GM21367 (cell line): ENCODE results near the gene MED25.
"Not testable (repeated sequence)": the region's sequence is repeated elsewhere in the genome, so short reads cannot be mapped to it uniquely, and the experiment has no call there.

Experiments
- ATAC-seq: cut with Tn5 transposase; IDR thresholded peaks from one replicate; pipeline ENCODE4 v1.9.1; 2021; ENCODE audit not compliant: unreplicated experiment

MED25 gene

DNA sequence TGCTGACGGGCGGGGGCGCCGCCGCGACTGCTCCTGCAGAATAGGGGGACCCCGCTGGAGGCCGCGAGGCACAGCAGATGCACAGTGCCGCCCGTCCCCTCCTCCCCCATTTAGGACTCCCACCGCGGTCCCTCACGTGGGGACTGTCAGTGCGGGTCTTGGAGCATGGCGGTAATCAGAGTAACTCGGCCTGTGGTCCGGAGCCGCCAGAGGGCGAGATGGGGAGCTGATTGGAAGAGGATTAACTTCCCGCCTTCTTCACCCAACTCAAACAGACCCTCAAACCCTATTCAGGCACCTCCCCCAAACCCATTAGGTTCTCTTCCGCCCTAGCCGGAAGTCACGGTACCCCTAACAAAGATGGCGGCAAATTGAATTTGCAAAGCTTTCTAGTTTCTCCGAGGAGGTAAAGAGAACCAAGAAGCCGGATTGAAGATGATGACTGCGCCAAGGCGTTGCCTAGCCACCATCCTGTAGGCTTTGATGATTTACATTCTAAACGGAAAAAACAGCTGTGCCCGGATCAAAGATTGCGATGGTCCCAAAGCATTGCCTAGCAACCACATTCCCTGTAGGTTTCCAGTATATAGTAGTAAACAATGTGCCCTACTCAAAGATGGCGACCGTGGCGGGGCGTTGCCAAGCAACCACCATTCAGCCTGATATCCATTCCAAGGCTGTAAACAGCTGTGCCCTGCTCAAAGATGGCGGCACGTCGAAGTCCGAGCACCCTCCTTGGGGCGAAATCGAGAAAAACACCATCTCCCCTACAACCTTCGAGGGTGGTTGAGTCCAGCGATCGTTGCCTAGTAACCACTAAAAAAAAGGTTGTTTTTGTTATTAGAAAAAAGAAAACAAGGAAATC lies 4.9 kb upstream of the MED25 start, which contains the start of gene FUZ:
Gene FUZ, minus strand, starts transcription at position 296 of the 865 bp plus-strand sequence. Its CDS starts 186 bp downstream, at position 110.
- peak; percentile 33 for ATAC-seq

- ATAC-seq = no peak
These were observed 4.1 kb upstream of the MED25 start for GRCh38 chr19:49814010-49814409.

DNA sequence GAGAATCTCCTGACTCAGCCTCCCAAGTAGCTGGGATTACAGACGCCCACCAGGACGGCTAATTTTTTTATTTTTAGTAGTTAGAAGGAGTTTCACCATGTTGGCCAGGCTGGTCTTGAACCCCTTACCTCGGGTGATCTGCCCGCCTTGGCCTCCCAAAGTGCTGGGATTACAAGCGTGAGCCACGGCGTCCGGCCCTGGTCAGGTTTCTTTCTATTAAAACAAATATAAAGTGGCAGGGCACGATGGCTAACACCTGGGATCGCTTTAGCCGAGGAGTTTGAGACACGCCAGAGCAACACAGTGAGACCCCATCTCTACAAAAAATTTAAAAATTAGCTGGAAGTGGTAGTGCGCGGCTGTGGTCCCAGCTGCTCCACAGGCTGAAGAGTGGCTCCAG lies 1.5 kb upstream of the MED25 start:
- ATAC-seq = no peak

DNA sequence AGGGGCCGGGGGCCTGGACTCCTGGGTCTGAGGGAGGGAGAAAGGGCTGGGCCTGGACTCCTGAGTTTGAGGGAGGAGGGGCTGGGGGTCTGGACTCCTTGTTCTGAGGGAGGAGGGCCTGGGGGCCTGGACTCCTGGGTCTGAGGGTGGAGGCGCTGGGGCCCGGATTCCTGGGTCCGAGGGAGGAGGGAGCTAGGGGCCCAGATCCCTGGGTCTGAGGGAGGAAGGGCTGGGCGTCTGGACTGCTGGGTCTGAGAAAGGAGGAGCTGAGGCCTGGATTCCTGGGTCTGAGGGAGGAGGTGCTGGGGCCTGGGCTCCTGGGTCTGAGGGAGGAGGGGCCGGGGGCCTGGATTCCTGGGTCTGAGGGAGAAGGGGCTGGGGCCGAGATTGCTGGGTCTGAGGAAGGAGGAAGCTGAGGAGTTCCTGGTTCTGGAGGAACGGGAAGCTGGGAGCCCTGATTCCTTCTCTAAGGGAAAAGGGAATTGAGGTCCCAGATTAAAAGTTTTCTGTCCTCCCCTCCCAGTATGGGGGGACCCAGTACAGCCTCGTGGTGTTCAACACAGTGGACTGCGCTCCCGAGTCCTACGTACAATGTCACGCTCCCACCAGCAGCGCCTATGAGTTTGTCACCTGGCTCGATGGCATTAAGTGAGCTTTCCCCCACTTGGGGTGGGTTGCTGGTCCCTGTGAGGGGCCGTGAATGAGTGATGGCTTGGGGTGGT lies 721 bp downstream of the MED25 start:
- no peak for ATAC-seq

DNA sequence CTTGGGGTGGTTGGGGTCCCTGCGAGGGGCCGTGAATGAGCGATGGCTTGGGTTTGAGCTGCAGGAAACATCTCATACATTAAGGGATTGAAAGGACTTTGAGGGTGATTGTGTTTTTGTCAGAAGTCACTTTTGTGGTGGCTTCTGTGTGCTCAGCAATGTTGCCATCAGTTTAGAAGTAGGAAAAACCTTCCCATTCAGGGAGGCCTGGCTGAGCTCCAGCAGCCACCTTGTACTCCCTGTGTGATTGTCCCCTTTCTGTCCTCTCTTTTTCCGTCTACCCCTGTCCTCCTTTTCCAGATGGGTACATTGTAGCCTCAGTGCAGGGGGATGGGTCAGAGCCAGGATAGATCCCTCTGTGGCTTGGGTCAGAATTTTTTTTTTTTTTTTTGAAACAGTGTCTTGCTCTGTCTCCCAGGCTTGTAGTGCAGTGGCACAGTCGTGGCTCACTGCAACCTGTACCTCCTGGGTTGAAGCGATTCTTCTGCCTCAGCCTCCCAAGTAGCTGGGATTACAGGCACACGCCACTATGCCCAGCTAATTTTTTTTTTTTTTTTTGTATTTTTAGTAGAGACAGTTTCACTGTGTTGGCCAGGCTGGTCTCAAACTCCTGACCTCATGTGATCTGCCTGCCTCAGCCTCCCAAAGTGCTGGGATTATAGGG lies 1.5 kb downstream of the MED25 start:
- ATAC-seq = not testable (repeated sequence)

GRCh38 chr19:49820125-49820524 lies 2.0 kb downstream of the MED25 start:
- ATAC-seq = no peak

DNA sequence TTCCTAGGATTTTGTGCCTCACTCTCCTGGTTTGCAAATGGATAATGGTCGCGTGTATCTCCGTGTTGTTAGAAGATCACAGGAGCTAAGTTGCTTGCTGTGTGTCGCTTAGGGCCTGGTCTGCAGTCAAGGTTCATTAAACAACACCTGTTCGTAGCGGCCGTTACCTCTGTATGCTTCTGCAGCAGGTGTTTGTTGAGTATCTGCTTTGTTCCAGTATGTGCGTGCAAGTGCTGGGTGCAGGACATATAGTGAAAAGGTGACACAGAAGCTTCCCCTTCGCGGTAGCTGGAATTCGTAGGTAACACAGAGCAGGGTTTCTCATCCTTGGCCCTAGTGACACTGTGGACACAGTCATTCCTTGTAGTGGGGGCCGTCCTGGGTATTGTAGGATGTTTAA lies 5.4 kb downstream of the MED25 start:
- no peak for ATAC-seq

DNA sequence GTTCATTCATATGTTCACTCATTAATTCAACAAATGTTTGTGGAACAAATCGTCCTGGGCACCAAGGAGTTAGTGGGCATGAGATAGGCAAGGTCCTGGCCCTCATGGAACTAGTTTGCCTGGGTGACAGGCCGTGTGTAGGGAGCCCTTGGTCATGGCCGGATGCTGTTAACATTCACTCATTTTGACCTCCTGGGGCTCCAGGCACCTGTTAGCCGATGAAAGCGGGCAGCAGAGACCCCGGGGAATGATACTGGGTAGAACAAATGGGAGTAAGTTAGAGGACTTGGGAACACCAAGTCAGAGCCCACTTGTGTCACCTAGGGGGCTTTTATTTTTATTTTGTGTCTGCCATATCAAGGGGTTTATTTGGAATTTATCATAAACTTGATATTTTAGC lies 6.6 kb downstream of the MED25 start:
- ATAC-seq = no peak

- ATAC-seq = no peak
These were observed 8.9 kb downstream of the MED25 start for GRCh38 chr19:49827034-49827433.

DNA sequence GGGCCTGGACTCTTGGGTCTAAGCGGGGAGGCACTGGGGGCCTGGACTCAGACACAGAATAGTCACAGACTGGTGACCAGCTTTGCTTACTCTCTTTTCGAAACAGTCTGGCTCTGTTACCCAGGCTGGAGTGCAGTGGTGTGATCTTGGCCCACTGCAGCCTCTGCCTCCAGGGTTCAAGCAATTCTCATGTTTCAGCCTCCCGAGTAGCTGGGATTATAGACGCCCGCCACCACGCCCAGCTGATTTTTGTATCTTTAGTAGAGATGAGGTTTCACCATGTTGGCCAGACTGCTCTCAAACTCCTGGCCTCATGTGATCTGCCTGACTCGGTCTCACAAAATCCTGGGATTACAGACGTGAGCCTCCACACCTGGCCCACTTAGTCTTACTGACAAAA lies 11.1 kb downstream of the MED25 start:
- no peak for ATAC-seq

DNA sequence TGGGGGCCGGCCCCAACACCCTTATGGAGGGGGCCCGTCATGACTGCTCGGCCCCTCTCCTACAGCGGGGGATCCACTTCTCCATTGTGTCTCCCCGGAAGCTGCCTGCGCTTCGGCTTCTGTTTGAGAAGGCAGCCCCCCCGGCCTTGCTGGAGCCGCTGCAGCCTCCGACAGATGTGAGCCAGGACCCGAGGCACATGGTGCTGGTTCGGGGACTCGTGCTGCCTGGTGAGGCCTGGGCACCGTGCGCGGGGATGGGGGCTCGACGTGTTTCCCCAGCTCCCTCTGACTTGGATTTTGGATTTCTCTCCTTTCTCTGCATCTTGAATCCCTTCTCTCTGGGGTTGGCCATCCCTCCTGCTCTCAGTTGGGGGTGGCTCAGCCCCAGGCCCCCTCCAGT lies 11.6 kb downstream of the MED25 start:
- no peak for ATAC-seq

DNA sequence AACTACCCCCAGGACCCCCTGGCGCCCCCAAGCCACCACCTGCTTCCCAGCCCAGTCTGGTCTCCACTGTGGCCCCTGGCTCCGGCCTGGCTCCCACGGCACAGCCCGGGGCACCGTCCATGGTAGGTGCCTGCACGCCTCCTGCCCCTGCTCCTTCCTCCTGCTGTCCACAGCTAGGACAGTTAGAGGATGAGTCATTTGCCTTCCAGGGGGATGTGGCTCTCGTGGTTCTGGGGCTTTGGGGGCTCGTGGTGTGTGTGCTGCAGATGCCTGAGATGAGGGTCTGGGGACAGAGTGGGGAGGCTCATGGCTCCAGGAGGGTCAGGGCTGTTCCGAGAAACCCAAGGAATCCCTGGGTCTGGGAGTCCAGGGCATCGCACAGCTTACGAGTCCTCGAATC lies 12.7 kb downstream of the MED25 start:
- ATAC-seq = no peak

DNA sequence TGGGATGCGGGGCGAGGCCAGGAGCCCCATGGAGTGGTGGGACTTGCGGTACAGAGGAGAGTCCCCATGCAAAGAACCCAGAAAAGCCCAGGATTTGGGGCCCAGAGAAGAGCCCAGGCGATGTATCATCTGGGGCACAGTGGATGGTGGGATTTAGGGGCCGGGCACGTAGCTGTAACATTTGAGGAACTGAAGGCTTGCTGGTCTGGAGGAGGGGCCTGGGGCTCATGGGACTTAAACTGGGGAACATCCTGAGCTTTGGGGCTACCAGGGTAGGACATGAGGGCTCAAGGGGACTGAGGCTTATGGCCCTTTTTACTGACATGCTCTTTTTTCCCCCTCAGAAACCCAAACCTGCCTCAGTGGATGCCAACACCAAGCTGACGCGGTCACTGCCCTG lies 13.5 kb downstream of the MED25 start:
- no peak for ATAC-seq

DNA sequence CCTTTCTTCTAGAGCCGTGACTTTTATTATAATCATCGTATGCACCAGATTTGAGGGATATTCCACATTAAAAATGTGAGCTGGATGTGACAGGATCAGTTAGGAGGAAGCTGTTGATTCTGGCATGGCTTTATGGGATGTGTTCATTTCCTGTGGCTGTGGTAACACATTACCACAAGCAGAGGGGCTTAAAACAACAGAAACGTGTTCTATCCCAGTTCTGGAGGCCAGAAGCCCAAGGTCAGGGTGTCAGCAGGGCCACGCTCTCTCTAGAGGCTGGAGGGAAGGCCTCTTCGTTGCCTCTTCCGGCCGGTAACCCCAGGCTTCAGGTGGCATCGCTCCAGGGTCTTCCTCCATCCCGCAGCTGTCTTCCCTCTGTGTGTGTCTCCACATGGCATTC lies 14.5 kb downstream of the MED25 start:
- no peak for ATAC-seq

DNA sequence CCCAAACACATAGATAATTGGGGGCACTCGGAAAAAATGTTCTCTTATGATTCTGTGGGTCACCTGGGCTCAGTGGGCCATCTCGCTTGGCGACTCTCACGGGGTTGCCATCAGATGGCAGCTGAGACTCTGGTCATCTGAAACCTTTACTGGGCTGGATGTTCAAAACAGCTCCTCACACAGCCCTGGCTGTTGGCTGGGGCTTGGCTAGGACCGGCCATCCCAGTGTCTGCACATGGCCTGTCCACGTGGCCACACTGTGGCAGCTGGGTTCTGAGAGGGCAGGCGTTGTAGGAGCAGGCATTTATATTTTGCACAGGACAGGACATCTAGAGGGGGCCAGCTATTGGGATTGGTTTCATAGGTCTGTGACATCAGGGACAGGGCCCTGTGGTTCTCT lies 15.5 kb downstream of the MED25 start:
- ATAC-seq = no peak

DNA sequence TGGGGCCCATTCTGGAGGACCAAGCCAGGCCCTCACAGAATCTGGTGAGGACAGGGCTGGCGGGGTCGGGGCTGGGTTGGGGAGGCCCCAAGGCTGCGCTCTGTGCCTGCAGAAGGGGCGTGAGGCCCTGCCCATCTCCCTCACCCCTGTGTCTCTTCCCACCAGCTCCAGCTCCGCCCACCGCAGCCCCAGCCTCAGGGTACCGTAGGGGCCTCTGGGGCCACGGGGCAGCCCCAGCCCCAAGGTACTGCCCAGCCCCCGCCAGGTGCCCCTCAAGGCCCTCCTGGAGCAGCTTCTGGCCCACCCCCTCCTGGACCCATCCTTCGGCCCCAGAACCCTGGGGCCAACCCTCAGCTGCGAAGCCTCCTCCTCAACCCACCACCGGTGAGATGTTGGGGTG lies 17.5 kb downstream of the MED25 start:
- ATAC-seq = no peak

GRCh38 chr19:49836176-49837008 lies 18.3 kb downstream of the MED25 start:
- no peak for ATAC-seq

GRCh38 chr19:49837009-49837310 lies 18.9 kb downstream of the MED25 start:
- ATAC-seq = no peak

- no peak for ATAC-seq
These were observed 19.3 kb downstream of the MED25 start for GRCh38 chr19:49837425-49837824.

- no peak for ATAC-seq
These were observed 20.9 kb downstream of the MED25 start for GRCh38 chr19:49838885-49839588.
